CD4-positive, alpha-beta T cell (primary cell): ENCODE measurements around the gene PDGFD. TPM values are rescaled to one million over a fixed set of nuclear protein-coding genes. Genes with fewer than 3 reads are reported as not detected.

ENCODE experiments used
- ATAC-seq: fragments of 200-7000 bp; cut with Tn5 transposase; one replicate; pipeline ENCODE4 v1.10.0; 2022; ENCODE audit warnings: mild to moderate bottlenecking; ENCODE audit not compliant: poor library complexity
- CTCF ChIA-PET: fragments of 350-600 bp; sonication (Branson Sonifier 250); formaldehyde crosslinking; loops from one replicate; lab custom pipeline; 2021; ENCODE audit warnings: antibody characterized with exemption, inconsistent platforms; lab: Charles Lee
- POLR2A ChIA-PET: fragments of 350-600 bp; sonication (Branson Sonifier 250); formaldehyde crosslinking; loops from one replicate; lab custom pipeline; 2021; ENCODE audit warnings: antibody characterized with exemption, inconsistent platforms; lab: Charles Lee
- DNase-seq, 14 experiments: peaks; one replicate each; pipeline ENCODE4 v3.0.0-alpha.2; 2013 to 2020; ENCODE audit warnings: mixed read lengths in 2 of 14
- H3K27ac ChIP-seq, 2 donors: one replicate each; pipeline versions ENCODE4 v1.5.1 to v1.7.0; 2013; ENCODE audit warnings: low read length in 2 of 2, low read depth in 1 of 2, mild to moderate bottlenecking in 1 of 2
- H3K27me3 ChIP-seq, 2 experiments: 1 replicate in 1 of 2; 2 replicates in 1 of 2; pipeline versions ENCODE4 v1.6.1 to v1.7.0; 2013; ENCODE audit warnings: low read length in 2 of 2, control low read depth in 1 of 2, mild to moderate bottlenecking in 1 of 2, moderate library complexity in 1 of 2; ENCODE audit not compliant: insufficient read depth in 2 of 2, control insufficient read depth in 1 of 2
- H3K36me3 ChIP-seq: one replicate; pipeline ENCODE4 v1.6.1; 2013; ENCODE audit warnings: low read length, control low read depth; ENCODE audit not compliant: insufficient read depth
- H3K4me1 ChIP-seq: one replicate; pipeline ENCODE4 v1.6.1; 2013; ENCODE audit warnings: low read length, control low read depth; ENCODE audit not compliant: insufficient read depth
- H3K4me3 ChIP-seq: one replicate; pipeline ENCODE4 v1.5.1; 2013; ENCODE audit warnings: mild to moderate bottlenecking, low read length, moderate library complexity
- H3K9me3 ChIP-seq, 2 experiments: 1 replicate in 1 of 2; 2 replicates in 1 of 2; pipeline versions ENCODE4 v1.6.1 to v1.7.0; 2013; ENCODE audit warnings: low read length in 2 of 2, mild to moderate bottlenecking in 2 of 2, control low read depth in 1 of 2, moderate library complexity in 1 of 2; ENCODE audit not compliant: control insufficient read depth in 1 of 2, insufficient read depth in 1 of 2
- H3K27ac Mint-ChIP-seq: one replicate; pipeline ENCODE4 v1.8.0; 2020; ENCODE audit warnings: mixed read lengths
- H3K27me3 Mint-ChIP-seq: one replicate; pipeline ENCODE4 v1.8.0; 2021; ENCODE audit warnings: mixed read lengths
- H3K36me3 Mint-ChIP-seq: one replicate; pipeline ENCODE4 v1.8.0; 2021; ENCODE audit warnings: low read depth, mixed read lengths
- H3K4me1 Mint-ChIP-seq: one replicate; pipeline ENCODE4 v1.8.0; 2021; ENCODE audit warnings: low read depth, mixed read lengths
- H3K4me3 Mint-ChIP-seq: one replicate; pipeline ENCODE4 v1.8.0; 2020; ENCODE audit warnings: mild to moderate bottlenecking, mixed read lengths
- H3K9me3 Mint-ChIP-seq: one replicate; pipeline ENCODE4 v1.8.0; 2020; ENCODE audit warnings: mixed read lengths
- intact Hi-C, 2 experiments: fragments of 100-400 bp; cut with DNase I in 1 of 2; cut with micrococcal nuclease in 1 of 2; formaldehyde crosslinking; loops; one replicate each; pipeline versions ENCODE4 v1.15.1 to v1.9.0; 2023 to 2025; cut with DNase I, micrococcal nuclease
- total RNA-seq, 174 experiments: library from RNA in 2 of 174; stranded (reverse) in 2 of 174; gene quantifications; one replicate each; pipeline ENCODE4 v1.2.3 and lab custom pipeline; 2021 to 2026
- TF ChIP-seq, protein P1 (sequence below): fragments of 200-600 bp; IDR thresholded peaks from one replicate; pipeline ENCODE4 v1.8.0; 2022; ENCODE audit warnings: antibody characterized with exemption, mild to moderate bottlenecking

The PDGFD gene
- total RNA-seq, 2 experiments from 2014 or later, result not detected

DNA sequence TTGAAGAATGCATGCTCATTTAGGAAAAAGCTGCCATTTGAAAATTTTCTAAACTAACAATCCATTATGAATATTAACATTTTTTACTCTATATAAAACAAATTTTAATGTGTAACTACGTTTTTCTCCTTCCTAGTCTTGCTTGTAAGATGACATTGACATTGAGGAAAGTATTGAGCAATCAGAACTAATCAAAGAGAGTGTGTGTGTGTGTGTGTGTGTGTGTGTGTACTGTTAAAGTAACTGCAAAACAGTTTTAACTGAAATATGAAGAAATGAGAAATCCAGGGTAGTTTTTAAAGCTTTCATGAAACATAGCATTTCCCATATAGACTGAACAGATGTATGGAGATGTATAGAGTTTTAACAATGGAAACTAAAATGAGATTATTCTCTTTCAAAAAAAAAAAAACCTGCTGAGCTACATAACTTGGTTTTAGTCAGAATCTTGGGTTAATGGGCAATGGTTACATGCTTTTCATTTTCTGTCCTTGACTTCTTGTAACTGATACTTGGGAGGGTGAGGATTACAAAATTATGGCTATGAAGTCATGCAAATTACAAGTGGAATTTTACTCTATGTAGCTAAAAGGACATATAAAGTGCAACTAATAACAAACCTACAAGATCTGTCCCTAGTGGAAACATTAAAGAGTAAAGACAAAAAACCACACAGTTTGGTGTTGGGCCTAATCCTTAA lies 2.0 kb downstream of the PDGFD start:
- no peak for DNase-seq
- H3K4me3 Mint-ChIP-seq, result no peak overlapping the region

DNA sequence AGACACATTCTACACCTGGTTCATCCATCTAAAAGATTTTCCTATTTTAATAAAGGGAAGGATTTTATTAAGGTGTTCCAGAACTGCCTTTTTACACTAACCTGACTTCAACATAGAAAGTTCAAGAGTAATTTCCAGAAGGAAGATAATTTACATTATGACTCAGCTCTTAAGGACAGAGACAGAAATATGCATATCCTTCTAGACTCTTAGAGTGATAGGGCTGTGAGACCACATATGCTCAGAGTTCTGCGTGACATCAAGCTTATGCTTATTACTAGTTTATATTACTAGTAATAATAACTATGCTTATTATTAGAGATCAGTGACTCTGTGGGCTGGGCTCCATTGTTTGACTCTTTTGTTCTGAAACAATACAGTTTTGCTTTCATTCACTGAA lies 4.6 kb downstream of the PDGFD start:
- intact Hi-C loops, result no loop called here

More for the DNA sequence above, 2.0 kb downstream of the PDGFD start:
- intact Hi-C loops, result no loop called here
- TF ChIP-seq, protein P1, sequence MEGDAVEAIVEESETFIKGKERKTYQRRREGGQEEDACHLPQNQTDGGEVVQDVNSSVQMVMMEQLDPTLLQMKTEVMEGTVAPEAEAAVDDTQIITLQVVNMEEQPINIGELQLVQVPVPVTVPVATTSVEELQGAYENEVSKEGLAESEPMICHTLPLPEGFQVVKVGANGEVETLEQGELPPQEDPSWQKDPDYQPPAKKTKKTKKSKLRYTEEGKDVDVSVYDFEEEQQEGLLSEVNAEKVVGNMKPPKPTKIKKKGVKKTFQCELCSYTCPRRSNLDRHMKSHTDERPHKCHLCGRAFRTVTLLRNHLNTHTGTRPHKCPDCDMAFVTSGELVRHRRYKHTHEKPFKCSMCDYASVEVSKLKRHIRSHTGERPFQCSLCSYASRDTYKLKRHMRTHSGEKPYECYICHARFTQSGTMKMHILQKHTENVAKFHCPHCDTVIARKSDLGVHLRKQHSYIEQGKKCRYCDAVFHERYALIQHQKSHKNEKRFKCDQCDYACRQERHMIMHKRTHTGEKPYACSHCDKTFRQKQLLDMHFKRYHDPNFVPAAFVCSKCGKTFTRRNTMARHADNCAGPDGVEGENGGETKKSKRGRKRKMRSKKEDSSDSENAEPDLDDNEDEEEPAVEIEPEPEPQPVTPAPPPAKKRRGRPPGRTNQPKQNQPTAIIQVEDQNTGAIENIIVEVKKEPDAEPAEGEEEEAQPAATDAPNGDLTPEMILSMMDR, result no peak
- H3K27ac ChIP-seq, result no peak overlapping the region
- H3K36me3 ChIP-seq, result no peaks in the 10 kb centered on the region
- Mint-ChIP-seq H3K9me3 (no peaks in the 10 kb centered on the region), H3K36me3 (no peaks in the 10 kb centered on the region), H3K27ac (no peak overlapping the region), H3K27me3 (peaks cover 54% of the 10 kb centered on the region), H3K4me1 (no peaks in the 10 kb centered on the region)
- no peak overlapping the region for H3K4me3 ChIP-seq
- H3K9me3 ChIP-seq, result no peaks in the 10 kb centered on the region
- ChIA-PET CTCF (no interaction called here), POLR2A (no interaction called here)
- H3K4me1 ChIP-seq, result peaks cover 6% of the 10 kb centered on the region
- H3K27me3 ChIP-seq, result peaks cover 4 to 7% of the 10 kb centered on the region in 2 experiments
- no peak for ATAC-seq

DNA sequence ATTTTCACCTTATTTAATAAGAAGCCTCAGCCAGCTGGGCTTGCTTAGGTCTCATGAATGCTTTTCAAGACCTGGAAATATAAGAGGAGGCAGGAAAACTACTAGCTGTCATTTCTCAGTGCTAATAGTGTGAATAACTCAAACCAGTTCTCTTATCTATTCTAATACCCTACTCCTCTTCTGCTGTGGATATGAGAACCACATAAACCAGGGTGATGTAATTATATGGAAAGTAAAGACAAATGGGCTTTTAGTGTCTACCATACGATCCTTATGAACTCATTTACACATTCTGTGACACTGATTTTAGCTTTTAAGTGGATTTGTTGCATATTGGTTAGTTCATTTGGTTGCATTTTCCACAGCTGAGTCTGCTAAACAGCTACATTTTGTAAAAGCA lies 8.6 kb downstream of the PDGFD start:
- intact Hi-C loops, result no loop called here
- H3K4me1 ChIP-seq, result no peaks in the 10 kb centered on the region
- CTCF ChIA-PET, result no interaction called here
- peaks cover 5% of the 10 kb centered on the region for H3K27me3 Mint-ChIP-seq
- no peak overlapping the region for H3K27ac ChIP-seq
- POLR2A ChIA-PET, result no interaction called here
- H3K36me3 ChIP-seq, result no peaks in the 10 kb centered on the region
- no peaks in the 10 kb centered on the region for H3K36me3 Mint-ChIP-seq
- H3K4me1 Mint-ChIP-seq, result no peaks in the 10 kb centered on the region
- no peaks in the 10 kb centered on the region for H3K9me3 ChIP-seq
- DNase-seq, result no peak
- no peak overlapping the region for H3K27ac Mint-ChIP-seq
- H3K27me3 ChIP-seq, result no peaks in the 10 kb centered on the region
- no peak overlapping the region for H3K4me3 Mint-ChIP-seq
- no peaks in the 10 kb centered on the region for H3K9me3 Mint-ChIP-seq
- no peak for ATAC-seq
- no peak overlapping the region for H3K4me3 ChIP-seq
- TF ChIP-seq, protein P1, result no peak

More for the DNA sequence above, 4.6 kb downstream of the PDGFD start:
- ATAC-seq, result no peak
- Mint-ChIP-seq H3K27me3 (peaks cover 37% of the 10 kb centered on the region), H3K4me3 (no peak overlapping the region), H3K4me1 (no peaks in the 10 kb centered on the region), H3K27ac (no peak overlapping the region), H3K36me3 (no peaks in the 10 kb centered on the region), H3K9me3 (no peaks in the 10 kb centered on the region)
- POLR2A ChIA-PET, result no interaction called here
- no peak for DNase-seq
- H3K4me1 ChIP-seq, result peaks cover 6% of the 10 kb centered on the region
- no peak overlapping the region for H3K27ac ChIP-seq
- H3K27me3 ChIP-seq, result peaks cover 4 to 7% of the 10 kb centered on the region in 2 experiments
- TF ChIP-seq, protein P1, result no peak
- H3K4me3 ChIP-seq, result no peak overlapping the region
- no peaks in the 10 kb centered on the region for H3K9me3 ChIP-seq
- H3K36me3 ChIP-seq, result no peaks in the 10 kb centered on the region
- CTCF ChIA-PET, result no interaction called here
